ENCODE measurements around the gene ITPR1.

The ITPR1 gene

DNA sequence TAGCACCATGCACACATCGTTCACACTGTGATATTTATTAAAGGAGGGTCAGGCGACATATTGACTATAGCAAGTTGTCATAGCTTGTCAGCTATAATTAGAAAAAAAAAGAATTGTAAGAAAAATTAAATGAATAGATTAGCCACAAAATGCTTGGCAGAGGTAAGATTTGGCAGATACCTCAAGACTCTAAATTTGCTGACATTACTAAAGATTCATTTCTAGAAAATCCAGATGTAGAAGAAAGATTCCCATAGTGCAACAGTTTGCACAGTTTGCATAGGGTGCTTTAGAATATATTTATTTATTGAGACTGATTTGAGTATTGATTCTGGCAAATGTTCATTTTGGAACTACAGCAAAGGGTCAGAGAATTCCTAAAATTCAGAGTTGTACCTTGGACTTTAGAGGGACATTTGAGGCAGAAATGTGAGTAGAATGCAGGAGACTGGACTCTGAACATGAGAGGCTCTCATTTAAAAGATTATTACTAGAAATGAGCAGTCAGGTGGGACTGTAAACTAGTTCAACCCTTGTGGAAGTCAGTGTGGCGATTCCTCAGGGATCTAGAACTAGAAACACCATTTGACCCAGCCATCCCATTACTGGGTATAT is 384.1 kb downstream of the ITPR1 start:
- no peak overlapping the region for H3K4me3 ChIP-seq (ENCODE audit: low read depth, low read length)
- DNase-seq (ENCODE audit: low read depth): no peak
- TF ChIP-seq MYC (IDR thresholded peaks at IDR 0.05; ENCODE audit: low read depth, low read length) (no peak), POLR2A (IDR thresholded peaks at IDR 0.05; ENCODE audit: extremely low read depth, insufficient read length) (no peak)
- TF ChIP-seq, protein P1, sequence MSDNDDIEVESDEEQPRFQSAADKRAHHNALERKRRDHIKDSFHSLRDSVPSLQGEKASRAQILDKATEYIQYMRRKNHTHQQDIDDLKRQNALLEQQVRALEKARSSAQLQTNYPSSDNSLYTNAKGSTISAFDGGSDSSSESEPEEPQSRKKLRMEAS (IDR thresholded peaks at IDR 0.05; ENCODE audit: low read depth, low read length): no peak
- TF ChIP-seq, protein P2, sequence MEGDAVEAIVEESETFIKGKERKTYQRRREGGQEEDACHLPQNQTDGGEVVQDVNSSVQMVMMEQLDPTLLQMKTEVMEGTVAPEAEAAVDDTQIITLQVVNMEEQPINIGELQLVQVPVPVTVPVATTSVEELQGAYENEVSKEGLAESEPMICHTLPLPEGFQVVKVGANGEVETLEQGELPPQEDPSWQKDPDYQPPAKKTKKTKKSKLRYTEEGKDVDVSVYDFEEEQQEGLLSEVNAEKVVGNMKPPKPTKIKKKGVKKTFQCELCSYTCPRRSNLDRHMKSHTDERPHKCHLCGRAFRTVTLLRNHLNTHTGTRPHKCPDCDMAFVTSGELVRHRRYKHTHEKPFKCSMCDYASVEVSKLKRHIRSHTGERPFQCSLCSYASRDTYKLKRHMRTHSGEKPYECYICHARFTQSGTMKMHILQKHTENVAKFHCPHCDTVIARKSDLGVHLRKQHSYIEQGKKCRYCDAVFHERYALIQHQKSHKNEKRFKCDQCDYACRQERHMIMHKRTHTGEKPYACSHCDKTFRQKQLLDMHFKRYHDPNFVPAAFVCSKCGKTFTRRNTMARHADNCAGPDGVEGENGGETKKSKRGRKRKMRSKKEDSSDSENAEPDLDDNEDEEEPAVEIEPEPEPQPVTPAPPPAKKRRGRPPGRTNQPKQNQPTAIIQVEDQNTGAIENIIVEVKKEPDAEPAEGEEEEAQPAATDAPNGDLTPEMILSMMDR (IDR thresholded peaks at IDR 0.05; ENCODE audit: low read depth, low read length): no peak

DNA sequence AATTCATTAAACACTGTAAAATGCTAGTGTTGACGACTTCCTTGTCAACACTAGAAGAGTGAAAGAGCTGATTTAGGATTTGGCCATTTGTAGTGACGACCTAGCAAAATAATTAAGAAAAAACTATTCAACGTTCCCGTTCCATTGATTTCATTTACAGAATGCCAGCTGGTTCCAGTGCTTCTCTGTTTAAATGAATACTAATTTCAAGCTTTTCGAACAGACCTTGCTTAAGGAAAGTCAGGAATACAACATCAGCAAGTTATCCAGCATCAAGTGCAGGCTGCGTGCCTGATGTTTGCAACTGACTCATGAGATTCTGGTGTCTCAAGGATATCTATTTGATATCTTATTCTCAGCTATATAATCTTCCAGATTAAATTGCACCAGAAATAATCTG is 387.7 kb downstream of the ITPR1 start:
- TF ChIP-seq POLR2A (IDR thresholded peaks at IDR 0.05; ENCODE audit: extremely low read depth, insufficient read length) (no peak), MYC (IDR thresholded peaks at IDR 0.05; ENCODE audit: low read depth, low read length) (no peak)
- TF ChIP-seq, protein P1 (IDR thresholded peaks at IDR 0.05; ENCODE audit: low read depth, low read length): no peak
- TF ChIP-seq, protein P2 (IDR thresholded peaks at IDR 0.05; ENCODE audit: low read depth, low read length): no peak
- H3K4me3 ChIP-seq (ENCODE audit: low read depth, low read length): no peak overlapping the region
- no peak for DNase-seq (ENCODE audit: low read depth)

DNA sequence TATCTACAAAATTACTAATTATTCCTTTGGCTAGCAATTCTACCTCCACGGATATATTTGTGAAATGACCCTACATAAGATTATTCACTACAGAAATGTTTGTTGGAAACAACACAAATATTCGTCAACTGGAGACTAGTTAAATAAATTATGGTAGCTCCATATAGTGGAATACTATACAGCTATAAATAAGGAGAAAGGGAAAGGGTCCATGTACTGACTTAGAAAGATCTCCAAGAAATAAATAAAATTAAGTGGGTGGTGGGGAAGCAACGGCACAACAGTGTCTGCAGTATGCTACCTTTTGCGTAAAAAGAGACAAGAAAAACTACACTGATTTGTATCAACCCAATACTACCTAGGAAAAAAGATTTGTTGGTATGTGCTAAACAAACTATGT is 389.4 kb downstream of the ITPR1 start:
- no peak for DNase-seq (ENCODE audit: low read depth)
- no peak overlapping the region for H3K4me3 ChIP-seq (ENCODE audit: low read depth, low read length)
- TF ChIP-seq, protein P2 (IDR thresholded peaks at IDR 0.05; ENCODE audit: low read depth, low read length): no peak
- TF ChIP-seq POLR2A (IDR thresholded peaks at IDR 0.05; ENCODE audit: extremely low read depth, insufficient read length) (no peak), MYC (IDR thresholded peaks at IDR 0.05; ENCODE audit: low read depth, low read length) (no peak)
- TF ChIP-seq, protein P1 (IDR thresholded peaks at IDR 0.05; ENCODE audit: low read depth, low read length): no peak

DNA sequence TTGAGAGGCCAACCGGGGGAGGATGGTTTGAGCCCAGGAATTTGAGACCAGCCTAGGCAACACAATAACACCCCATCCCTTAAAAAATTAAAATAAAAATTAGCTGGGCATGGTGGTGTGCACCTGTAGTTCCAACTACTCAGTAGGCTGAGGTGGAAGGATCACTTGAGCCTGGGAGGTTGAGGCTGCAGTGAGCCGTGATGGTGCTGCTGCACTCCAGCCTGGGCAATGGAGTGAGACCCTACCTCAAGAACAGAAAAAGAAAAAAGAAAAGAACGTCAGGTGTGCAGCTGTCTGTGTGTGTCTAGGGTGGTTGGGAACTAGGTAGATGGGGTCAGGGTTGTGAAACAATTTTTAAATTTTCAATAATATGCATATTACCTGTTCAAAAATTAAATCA is 389.9 kb downstream of the ITPR1 start:
- TF ChIP-seq POLR2A (IDR thresholded peaks at IDR 0.05; ENCODE audit: extremely low read depth, insufficient read length): no peak
- TF ChIP-seq, protein P2 (IDR thresholded peaks at IDR 0.05; ENCODE audit: low read depth, low read length): no peak
- TF ChIP-seq, protein P1 (IDR thresholded peaks at IDR 0.05; ENCODE audit: low read depth, low read length): no peak
- no peak for TF ChIP-seq MYC (IDR thresholded peaks at IDR 0.05; ENCODE audit: low read depth, low read length)
- no peak for DNase-seq (ENCODE audit: low read depth)
- H3K4me3 ChIP-seq (ENCODE audit: low read depth, low read length): no peak overlapping the region

DNA sequence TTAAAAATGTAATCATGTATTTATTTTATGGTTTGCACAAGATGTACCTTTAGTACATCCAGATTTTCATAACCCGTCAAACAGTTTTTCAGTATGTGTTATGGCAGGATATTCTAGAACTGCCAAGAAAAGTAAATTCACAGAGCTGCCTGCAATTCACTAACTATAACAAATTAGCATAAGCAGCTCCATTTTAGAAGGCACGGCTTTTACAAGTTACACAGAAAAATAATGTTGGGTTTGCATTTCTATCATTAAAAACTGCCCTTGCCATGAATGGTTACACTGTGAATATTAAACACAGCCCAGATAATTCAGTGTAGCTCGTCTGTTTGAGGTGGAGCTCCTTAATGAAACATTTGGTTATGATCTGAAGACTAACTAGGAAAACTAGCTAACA is 391.7 kb downstream of the ITPR1 start:
- DNase-seq (ENCODE audit: low read depth): no peak
- no peak overlapping the region for H3K4me3 ChIP-seq (ENCODE audit: low read depth, low read length)
- no peak for TF ChIP-seq POLR2A (IDR thresholded peaks at IDR 0.05; ENCODE audit: extremely low read depth, insufficient read length)
- TF ChIP-seq MYC (IDR thresholded peaks at IDR 0.05; ENCODE audit: low read depth, low read length): no peak
- TF ChIP-seq, protein P2 (IDR thresholded peaks at IDR 0.05; ENCODE audit: low read depth, low read length): no peak
- TF ChIP-seq, protein P1 (IDR thresholded peaks at IDR 0.05; ENCODE audit: low read depth, low read length): no peak

All from NB4 (cell line).